ENCODE data around the gene ZFYVE16.
"Not testable (repeated sequence)": the region's sequence is repeated elsewhere in the genome, so short reads cannot be mapped to it uniquely, and the experiment has no call there.

Gene ZFYVE16

DNA sequence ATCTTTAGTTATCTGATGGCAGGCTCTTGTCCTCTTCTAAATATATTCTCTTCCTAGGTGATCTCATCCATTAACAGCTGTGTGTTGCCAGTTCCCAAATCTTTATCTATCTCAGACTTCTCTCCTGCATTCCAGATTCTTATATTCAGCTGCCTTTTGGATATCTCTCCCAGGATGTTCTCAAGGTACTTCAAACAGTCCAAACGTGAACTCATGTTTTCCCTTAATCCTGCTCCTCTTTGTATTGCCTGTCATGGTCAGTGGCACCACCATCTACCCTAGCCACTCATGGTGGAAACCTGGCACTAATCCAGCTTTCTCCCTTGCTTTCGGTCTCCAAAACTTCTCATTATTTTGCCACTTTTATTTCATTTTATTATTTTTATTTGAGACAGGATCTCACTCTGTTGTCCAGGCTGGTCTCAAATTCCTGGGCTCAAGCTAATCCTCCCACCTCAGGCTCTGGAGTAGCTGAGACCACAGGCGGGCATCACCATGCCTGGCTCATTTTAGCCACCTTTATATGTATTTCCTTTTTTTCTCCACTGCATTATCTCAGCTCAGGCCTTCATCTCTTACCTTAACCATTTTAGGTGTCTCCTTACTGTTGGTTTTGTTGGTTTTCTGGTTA is 3.8 kb downstream of the ZFYVE16 start:
- DNase-seq, result no peak

DNA sequence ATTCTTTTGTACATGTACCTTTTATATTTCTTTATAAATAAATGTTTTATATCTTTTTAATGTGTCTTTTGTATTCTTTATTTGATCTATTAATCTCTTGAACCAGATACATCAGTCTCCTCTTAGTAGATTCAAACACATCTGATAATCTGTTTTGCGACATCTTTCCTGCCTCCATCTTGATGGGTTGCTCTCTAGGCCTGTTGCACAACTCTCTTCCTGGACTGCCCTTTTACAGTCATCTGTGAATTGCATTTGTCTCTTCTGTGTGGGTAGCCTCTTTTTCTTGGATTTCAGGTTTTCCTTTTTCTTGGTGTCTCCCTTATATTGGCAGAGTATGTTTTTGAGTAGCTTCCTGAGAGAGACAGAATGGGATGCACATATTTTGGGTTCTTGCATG is 6.2 kb downstream of the ZFYVE16 start:
- DNase-seq, result no peak

DNA sequence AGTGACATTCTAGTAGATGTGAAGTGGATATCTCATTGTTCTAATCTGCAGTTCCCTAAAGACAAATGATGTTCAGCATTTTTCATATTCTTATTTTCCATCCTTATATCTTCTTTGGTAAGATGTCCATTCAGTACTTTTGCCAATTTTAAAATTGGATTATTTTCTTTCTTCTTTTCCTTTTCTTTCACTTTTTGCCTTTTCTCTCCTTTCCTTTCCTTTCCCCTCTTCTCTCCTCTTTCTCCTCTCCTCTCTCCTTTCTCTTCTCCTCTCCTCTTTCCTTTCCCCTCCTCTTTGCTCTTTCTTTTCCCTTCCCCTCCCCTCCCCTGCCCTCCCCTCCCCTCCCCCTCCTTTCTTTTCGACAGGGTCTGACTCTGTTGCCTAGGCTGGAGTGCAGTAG is 10.1 kb downstream of the ZFYVE16 start:
- DNase-seq, result no peak

DNA sequence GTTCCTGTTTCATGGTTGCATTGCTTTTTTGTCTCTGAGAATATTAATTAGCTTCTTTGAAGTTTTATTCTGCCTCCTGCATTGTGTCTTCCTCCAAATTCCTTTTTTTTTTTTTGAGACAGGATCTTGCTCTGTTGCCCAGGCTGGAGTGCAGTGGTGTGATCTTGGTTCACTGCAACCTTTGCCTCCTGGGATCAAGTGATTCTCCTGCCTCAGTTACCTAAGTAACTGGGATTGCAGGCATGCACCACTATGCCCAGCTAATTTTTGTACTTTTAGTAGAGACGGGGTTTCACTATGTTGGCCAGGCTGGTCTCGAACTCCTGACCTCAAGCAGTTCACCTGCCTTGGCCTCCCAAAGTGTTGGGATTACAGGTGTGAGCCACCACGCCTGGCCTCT is 16.5 kb downstream of the ZFYVE16 start:
- DNase-seq, result not testable (repeated sequence)

DNA sequence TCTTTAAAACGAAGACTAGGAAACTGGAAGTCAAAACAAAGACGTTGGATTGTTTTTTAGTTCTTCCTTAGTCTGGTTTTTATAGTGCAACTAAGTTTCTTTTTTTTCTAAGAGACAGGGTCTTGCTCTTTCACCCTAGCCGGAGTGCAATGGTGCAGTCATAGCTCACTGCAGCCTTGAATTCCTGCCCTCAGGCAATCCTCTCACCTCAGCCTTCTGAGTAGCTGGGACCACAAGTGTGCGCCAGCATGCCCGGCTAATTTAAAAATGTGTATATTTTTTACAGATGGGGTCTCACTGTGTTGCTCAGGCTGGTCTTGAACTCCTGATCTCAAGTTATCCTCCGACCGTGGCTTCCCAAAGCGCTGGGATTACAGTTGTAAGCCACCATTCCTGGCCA is 27.6 kb downstream of the ZFYVE16 start:
- DNase-seq, result no peak

DNA sequence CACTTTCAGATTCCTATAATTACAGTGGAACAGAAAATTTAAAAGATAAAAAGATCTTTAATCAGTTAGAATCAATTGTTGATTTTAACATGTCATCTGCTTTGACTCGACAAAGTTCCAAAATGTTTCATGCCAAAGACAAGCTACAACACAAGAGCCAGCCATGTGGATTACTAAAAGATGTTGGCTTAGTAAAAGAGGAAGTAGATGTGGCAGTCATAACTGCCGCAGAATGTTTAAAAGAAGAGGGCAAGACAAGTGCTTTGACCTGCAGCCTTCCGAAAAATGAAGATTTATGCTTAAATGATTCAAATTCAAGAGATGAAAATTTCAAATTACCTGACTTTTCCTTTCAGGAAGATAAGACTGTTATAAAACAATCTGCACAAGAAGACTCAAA is 29.5 kb downstream of the ZFYVE16 start:
- DNase-seq, result no peak

DNA sequence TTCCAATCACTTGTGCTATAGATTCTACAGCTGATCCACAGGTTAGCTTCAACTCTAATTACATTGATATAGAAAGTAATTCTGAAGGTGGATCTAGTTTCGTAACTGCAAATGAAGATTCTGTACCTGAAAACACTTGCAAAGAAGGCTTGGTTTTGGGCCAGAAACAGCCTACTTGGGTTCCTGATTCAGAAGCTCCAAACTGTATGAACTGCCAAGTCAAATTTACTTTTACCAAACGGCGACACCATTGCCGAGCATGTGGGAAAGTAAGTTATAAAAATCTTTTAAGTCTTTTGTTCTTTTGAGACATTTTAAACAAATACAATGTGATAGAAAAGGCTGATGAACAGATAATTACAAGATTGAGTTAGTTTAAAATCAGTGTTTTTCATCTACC is 30.9 kb downstream of the ZFYVE16 start:
- DNase-seq, result no peak

DNA sequence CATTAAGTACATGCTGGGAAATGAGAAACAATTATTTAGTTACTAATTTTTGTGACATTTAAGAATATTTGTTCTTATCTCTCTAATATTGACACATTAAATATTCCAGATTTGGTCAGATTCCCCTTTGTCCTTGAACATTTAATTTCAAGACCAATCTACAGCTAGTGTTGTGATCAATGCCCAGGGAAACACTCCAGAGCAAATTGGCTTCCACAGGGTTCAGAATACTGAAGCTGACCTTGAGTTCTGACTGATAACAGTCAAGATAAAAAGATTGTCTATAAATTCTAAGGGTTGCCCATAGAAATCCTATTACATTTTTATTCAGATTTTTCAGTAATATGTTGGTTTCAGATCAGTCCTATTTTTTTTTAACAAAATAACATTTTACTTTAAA is 31.3 kb downstream of the ZFYVE16 start:
- no peak for DNase-seq

DNA sequence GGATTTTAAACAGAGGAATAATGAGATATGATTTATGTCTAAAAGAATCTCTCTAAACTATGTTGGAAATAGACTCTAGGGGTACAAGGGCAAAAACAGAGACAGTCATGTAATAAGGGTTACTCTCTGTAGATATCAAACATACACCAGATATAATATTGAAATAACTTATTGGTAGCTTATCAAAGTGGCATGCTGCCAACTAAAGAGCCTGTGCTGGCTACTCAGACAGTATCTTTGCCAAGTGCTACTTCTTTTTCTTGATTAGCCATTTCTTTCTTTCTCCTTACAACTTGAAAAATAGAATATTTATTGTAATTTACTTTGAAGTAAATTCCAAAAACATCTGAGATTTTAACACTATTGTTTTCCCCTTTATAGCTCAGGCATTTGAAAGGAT is 34.9 kb downstream of the ZFYVE16 start:
- no peak for DNase-seq

DNA sequence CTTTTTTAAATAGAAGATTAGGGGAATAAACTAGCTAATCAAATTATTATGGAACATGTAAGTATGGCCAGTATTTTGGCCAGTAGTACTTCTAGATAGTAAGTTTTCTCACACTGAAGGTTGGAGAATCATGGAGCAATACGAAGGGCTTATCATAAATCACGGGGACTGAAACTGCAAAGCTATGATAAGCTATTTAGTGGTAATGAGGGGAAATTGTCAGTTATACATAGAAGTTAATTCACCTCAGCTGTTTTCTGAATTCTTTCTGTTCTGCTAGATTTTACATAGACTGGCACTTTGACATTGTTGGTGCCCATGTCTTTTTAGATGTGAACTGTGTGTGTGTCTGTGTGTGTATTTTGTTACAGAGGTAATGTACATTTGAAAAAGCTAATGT is 45.5 kb downstream of the ZFYVE16 start:
- DNase-seq, result no peak

DNA sequence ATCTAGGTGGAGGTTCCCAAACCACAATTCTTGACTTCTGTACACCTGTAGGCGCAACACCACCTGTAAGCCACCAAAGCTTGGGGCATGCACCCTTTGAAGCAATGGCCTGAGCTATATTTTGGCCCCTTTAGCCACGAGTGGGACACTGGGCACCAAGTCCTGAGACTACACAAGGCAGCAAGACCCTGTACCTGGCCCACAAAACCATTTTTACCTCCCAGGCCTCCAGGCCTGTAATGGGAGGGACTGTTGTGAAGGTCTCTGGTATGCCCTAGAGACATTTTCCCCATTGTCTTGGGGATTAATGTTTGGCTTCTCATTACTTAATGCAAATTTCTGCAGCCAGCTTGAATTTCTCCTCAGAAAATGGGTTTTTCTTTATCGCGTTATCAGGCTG is 55.4 kb downstream of the ZFYVE16 start:
- DNase-seq, result no peak

DNA sequence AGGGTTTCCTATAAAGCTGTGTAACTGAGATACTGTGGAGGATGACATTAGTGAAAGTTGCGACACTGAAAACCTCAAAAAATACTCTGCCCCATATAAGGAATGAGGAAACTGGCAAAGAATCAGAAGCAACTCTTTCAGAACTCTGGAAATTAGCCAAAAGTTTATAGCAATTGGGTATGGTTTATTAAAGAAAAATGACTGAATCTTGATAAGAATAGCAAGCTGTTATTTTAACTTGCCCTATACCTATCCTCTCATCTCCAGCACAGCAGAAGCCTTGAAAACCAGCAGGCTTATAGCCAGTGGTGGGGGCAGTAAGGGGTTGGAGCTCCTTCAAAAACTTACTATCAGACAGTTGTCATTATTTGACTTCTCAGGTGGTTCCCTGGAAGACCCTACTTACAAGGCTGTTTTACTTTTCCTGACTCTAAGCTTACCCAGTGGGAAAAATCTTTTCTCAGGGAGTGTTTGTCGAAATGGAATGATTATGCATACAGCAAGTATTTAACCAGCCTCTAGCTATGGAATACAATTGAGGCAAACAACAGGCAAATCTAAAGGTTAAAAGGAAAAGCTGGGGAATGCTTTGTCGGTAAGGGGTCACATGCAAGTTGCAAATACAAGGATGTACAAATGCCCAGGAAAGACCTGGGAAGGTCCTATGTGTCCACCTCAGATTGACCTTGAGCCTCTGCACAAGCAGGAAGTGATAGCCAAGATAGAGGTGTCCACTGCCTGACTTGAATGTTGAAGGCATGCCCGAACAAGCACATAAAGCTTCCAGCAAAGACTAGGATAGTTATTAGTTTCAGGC is 59.0 kb downstream of the ZFYVE16 start:
- DNase-seq, result no peak

DNA sequence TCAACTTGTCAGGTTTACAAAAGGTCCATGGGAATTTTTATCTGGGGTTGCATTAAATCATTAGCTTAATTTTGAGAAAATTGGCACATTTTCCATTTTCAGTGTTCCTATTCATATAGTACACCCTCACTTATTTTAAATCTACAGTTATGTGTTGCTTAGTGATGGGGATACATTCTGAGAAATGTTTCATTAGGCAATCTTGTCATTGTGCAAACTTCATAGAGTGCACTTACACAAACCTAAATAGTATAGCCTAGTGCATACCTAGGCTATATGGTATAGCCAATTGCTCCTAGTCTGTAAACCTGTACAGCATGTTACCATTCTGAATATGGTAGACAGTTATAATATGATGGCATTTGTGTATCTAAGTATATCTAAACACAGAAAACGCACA is 60.3 kb downstream of the ZFYVE16 start:
- no peak for DNase-seq

DNA sequence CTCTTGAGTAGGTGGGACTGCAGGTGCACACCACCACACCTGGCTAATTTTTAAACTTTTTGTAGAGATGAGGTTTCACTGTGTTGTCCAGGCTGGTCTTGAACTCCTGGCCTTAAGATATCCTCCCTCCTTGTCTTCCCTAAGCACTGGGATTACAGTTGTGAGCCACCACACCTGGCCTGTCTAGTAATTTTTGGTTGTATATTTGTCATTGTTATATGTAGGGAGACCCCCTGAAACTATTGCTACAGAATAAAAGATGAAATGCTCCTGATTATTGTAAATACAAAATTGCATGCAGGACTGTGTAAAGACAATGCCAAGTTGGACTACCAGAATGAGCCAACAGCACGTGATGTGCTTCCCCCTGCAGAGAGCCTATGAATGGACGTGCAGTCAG is 62.8 kb downstream of the ZFYVE16 start:
- DNase-seq, result not testable (repeated sequence)

DNA sequence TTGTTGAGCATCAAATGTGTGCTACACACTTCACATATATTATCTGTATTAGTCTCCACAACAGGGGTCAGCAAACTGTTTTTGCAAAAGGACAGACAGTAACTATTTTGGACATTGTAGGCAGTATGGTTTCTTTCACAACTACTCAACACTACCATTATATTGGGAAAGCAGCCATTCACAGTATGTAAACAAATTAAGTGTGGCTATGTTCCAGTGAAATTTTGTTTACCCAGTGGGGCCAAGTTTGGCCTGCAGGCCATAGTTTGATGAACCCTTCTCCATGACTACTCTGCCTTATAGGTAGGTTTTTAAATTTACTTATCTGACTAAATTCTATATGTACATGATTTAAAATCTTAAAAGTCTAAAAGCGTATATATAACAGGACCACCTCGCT is 67.1 kb downstream of the ZFYVE16 start:
- DNase-seq, result no peak

DNA sequence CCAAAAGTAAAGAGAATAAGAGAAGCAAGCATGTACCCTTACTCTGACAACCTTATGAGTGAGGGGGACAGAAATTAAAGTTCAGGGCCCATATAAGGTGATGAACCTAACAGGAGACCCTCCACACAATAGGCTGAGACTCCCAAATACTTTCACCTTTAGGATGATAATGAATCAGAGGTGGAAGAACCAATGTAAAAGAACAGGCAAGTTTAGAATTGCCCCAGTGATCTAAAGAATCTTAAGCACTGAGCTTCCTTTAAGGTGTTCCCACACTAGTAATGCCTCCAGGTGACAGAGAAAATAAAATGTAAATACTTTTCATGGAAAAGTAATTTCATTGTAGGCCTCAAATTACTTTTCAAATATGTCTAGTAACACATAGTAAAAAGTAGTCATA is 71.8 kb downstream of the ZFYVE16 start:
- no peak for DNase-seq

DNA sequence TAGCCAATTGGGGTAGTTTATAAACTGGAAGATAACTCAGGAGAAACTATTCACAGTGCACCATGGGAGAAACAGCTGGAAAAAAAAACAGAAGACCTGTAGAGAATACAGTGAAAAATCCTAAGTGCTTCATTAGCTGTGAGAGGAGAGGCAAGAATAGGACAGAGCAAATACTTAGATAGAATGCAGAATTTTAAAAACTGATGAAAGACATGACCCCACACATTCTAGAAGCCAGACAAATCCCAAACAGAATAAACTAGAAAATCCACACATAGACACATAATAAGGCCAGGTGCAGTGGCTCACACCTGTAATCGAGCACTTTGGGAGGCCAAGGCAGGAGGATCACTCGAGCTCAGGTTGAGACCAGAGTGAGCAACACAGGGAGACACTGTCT is 72.5 kb downstream of the ZFYVE16 start:
- DNase-seq, result no peak

DNA sequence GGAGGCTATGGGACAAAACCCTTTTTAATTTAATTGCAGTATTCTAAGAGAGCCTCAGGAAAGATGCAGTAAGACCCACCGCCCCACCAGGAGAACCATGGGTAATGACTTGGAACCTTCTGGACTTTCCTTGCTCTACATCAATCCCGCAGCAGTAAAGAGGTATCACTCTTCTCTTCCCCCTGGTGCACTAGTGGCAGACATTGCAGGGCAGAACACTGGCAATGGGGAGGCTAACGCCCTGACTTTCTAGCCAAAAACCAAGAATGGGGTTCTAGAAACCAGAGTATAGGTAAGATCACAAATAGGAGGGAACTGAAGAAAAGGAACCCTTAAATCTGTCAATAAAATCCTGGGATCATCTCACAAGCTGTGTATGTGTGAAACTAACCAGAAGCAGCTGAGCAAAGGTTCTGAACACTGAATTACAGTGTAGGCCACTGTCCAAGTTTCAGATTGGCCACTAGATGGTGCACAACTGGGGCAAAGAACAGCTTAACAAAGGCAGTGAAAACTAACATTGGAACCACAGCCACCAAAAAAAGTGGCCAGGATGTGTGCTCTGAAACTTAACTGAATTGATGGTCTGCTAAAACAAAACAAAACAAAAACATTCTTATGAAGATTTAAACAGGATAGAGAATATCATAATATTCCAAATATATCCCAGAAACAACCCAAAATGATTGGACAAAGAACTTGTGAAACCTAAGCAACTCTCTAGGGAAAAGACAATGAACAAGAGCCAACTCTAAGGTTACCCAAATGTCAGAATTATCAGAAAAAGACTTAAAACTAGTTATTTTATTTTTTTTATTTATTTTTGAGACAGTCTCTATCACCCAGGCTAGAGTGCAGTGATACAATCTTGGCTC is 73.4 kb downstream of the ZFYVE16 start:
- DNase-seq, result peak; percentile 12

DNA sequence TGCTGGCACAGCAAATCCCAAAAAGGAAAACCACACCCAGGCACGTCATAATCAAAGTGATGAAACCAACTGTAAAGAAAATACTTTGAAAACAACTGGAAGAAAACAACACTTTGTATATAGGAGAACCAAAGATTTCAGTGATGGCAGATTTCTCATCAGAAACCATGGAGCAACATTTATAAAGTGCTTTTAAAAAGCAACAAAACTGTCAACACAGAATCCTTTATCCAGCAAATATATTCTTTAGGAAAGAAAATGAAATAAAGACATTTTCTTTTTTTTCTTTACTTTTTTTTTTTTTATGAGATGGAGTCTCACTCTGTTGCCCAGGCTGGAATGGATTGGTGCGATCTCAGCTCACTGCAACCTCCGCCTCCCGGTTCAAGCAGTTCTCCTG is 74.7 kb downstream of the ZFYVE16 start:
- no peak for DNase-seq

DNA sequence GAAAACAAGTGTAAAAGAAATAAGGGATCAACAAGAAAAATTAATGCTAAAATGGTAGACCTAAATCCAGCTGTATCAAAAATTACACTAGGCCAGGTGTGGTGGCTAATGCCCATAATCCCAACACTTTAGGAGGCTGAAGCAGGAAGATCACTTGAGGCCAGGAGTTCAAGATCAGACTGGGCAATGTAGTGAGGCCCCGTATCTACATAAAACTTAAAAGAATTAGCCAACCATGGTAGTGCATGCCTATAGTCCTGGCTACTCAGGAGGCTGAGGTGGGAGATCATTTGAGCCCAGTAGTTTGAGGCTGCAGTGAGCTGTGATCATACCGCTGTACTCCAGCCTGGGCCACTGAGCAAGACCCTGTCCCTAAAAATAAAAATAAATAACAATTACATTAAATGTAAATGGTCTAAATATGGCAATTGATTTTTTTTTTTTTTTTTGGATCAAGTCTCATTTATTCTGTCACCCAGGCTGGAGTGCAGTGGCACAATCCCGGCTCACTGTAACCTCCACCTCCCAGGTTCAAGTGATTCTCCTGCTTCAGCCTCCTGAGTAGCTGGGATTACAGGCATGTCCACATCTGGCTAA is 75.9 kb downstream of the ZFYVE16 start:
- DNase-seq, result no peak

DNA sequence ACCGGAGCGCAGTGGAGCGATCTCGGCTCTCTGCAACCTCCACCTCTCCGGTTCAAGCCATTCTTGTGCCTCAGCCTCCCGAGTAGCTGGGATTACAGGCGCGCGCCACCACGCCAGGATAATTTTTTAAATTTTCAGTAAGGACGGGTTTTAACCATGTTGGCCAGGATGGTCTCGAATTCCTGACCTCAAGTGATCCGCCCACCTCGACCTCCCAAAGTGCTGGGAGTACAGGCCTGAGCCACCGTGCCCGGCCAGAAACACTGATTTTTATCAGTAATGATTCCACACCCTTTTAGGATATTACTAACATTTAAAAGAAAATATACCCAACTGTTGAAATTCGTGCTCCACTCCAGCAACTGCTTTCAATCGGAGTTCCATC is 79.6 kb downstream of the ZFYVE16 start:
- DNase-seq, result no peak

DNA sequence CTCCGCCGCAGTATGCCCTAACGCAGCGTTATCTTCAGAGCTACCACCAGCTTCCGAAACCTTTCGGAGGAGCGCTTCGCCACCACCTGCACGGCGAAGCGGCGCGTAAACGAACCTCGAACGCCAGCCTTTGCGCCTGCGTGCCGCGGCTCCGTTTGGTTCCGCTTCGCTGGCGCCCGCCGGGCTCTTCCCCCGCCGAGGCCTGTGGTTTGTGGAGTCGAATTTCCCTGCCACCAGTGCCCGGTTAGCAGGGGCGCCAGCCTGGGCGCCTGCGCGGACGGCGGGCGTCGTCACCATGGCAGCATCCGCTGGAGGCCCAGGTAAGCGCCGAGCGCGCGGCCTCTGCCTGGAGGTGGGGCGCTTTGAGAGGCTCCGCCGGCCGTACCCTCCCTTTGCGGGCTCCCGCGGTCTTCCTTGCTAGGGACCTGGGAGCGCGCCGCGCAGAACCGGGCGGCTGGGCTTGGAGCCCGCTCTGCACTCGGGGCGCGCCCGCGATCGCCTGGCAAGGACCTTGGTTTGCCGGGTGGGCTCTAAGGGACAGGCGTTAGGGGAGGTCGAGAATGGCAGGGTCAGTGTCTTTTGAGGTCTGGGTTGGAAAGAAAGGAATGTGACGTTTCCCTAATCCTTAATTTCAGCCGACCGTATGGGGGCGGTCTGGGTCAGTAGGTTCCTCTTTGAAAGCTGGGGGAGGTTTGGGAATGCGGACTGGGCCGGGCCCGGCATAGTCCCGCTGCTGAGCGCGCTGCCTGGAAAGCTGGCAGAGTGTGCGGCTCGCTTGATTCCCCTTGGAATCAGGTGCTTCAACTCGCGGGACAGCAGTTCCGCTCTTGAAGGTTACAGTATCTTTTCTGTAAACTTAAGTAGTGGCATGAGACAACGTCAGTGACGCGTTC is 80.2 kb downstream of the ZFYVE16 start, which contains the start of gene FAM151B:
Gene FAM151B (plus strand): TSS at position 272 of the 893 bp plus-strand sequence. CDS start 24 bp downstream, at position 296.
- DNase-seq, result peak; percentile 85

Data from GDM1 (cell line).